HCT116 (cell line): ENCODE data around the gene SLC5A10. TPM values are rescaled to one million over a fixed set of nuclear protein-coding genes. Genes with fewer than 3 reads are reported as not detected.

Source experiments
- ATAC-seq: fragments of 200-7000 bp; cut with Tn5 transposase; 2 replicates; pipeline ENCODE4 v1.9.1; 2020; ENCODE audit warnings: mild to moderate bottlenecking, moderate library complexity
- BruUV-seq: library from RNA; stranded (reverse); fragments of 400-500 nt; replicated peaks from 2 replicates; lab custom pipeline; 2021; lab: Mats Ljungman, UMichigan
- CTCF ChIA-PET: fragments of 300-600 bp; sonication (Branson Sonifier 250); formaldehyde crosslinking; loops from one replicate; lab custom pipeline; 2021; ENCODE audit warnings: antibody characterized with exemption; lab: Charles Lee
- POLR2A ChIA-PET: fragments of 300-600, 350-600 bp; sonication (Branson Sonifier 250); formaldehyde crosslinking; loops from one replicate; lab custom pipeline; 2021; ENCODE audit warnings: antibody characterized with exemption; lab: Charles Lee
- RAD21 ChIA-PET, 2 experiments: fragments of 300-600 bp; sonication (Branson Sonifier 250); formaldehyde crosslinking; loops; one replicate each; lab custom pipeline; 2023; ENCODE audit warnings: low total read pairs in 2 of 2; ENCODE audit not compliant: uncharacterized antibody in 2 of 2, unreplicated experiment in 2 of 2, low non-redundant PET in 1 of 2; lab: Charles Lee
- DNase-seq: peaks from one replicate; pipeline ENCODE4 v3.0.0-alpha.2; 2010; ENCODE audit warnings: low read depth, low spot score
- H2AFZ ChIP-seq: fragments of 200-600 bp; shearing (Covaris generic), sonication (generic); 2 replicates; pipeline ENCODE4 v1.6.1; 2017; ENCODE audit warnings: low read depth, mixed run types, mixed read lengths, antibody characterized with exemption, low read length; ENCODE audit not compliant: poor library complexity, severe bottlenecking
- H3K27ac ChIP-seq: 2 replicates; pipeline ENCODE4 v1.5.1; 2012; ENCODE audit warnings: low read depth, low read length
- H3K27me3 ChIP-seq: fragments of 200-600 bp; sonication (generic); 2 replicates; pipeline ENCODE4 v1.6.1; 2016; ENCODE audit warnings: mixed run types, low read length, mixed read lengths; ENCODE audit not compliant: insufficient read depth
- H3K36me3 ChIP-seq, 2 experiments: fragments of 200-500 bp in 1 of 2; fragments of 200-600 bp in 1 of 2; sonication (Bioruptor generic) in 1 of 2; sonication (generic) in 1 of 2; 2 replicates each; pipeline versions ENCODE4 v1.5.1 to v1.6.1; 2014 to 2016; ENCODE audit warnings: low read length in 2 of 2, inconsistent platforms in 1 of 2, mixed read lengths in 1 of 2, mixed run types in 1 of 2; ENCODE audit not compliant: insufficient read depth in 2 of 2, control insufficient read depth in 1 of 2
- H3K4me1 ChIP-seq, 2 experiments: fragments of 200-600 bp in 1 of 2; sonication (generic) in 1 of 2; 2 replicates each; pipeline versions ENCODE4 v1.5.1 to v1.6.1; 2012 to 2017; ENCODE audit warnings: low read length in 2 of 2, inconsistent platforms in 1 of 2, mild to moderate bottlenecking in 1 of 2, mixed read lengths in 1 of 2, mixed run types in 1 of 2, moderate library complexity in 1 of 2; ENCODE audit not compliant: insufficient read depth in 2 of 2, control insufficient read depth in 1 of 2
- H3K4me2 ChIP-seq: fragments of 200-600 bp; sonication (generic); 2 replicates; pipeline ENCODE4 v1.6.1; 2017; ENCODE audit warnings: mixed run types, low read length, mixed read lengths
- H3K4me3 ChIP-seq, 2 experiments: fragments of 200-600 bp in 1 of 2; sonication (generic) in 1 of 2; replicated peaks in 1 of 2; 2 replicates each; pipeline ENCODE4 v1.5.1; 2011 to 2016; ENCODE audit warnings: low read length in 2 of 2, control low read depth in 1 of 2, low read depth in 1 of 2, mild to moderate bottlenecking in 1 of 2, mixed read lengths in 1 of 2, mixed run types in 1 of 2
- H3K79me2 ChIP-seq: fragments of 200-600 bp; sonication (generic); 2 replicates; pipeline ENCODE4 v1.6.1; 2017; ENCODE audit warnings: mild to moderate bottlenecking, mixed run types, low read length, moderate library complexity, mixed read lengths; ENCODE audit not compliant: insufficient read depth
- H3K9ac ChIP-seq: fragments of 200-600 bp; sonication (generic); 2 replicates; pipeline ENCODE4 v1.6.1; 2016; ENCODE audit warnings: low read length, mixed read lengths
- H3K9me2 ChIP-seq: fragments of 200-600 bp; sonication (generic), shearing (Covaris generic); 2 replicates; pipeline ENCODE4 v1.6.1; 2017; ENCODE audit warnings: mixed run types, mild to moderate bottlenecking, moderate library complexity; ENCODE audit not compliant: insufficient read depth
- H3K9me3 ChIP-seq, 2 experiments: fragments of 200-500 bp in 1 of 2; fragments of 200-600 bp in 1 of 2; sonication (Bioruptor generic) in 1 of 2; sonication (generic) in 1 of 2; 2 replicates each; pipeline ENCODE4 v1.6.1; 2014 to 2017; ENCODE audit warnings: low read length in 2 of 2, mixed read lengths in 2 of 2, inconsistent platforms in 1 of 2, low read depth in 1 of 2, mild to moderate bottlenecking in 1 of 2, mixed run types in 1 of 2, moderate library complexity in 1 of 2; ENCODE audit not compliant: control insufficient read depth in 1 of 2, insufficient read depth in 1 of 2
- H4K20me1 ChIP-seq: fragments of 200-600 bp; sonication (generic), shearing (Covaris generic); 2 replicates; pipeline ENCODE4 v1.6.1; 2017; ENCODE audit warnings: mixed run types, mild to moderate bottlenecking, moderate library complexity; ENCODE audit not compliant: insufficient read depth
- CEBPB ChIP-seq: IDR thresholded peaks from 2 replicates; pipeline ENCODE4 v1.6.1; 2012; ENCODE audit warnings: low read depth
- CTCF ChIP-seq, 3 experiments: fragments of 200-600 bp in 1 of 3; sonication (generic) in 1 of 3; IDR thresholded peaks in 2 of 3; conservative IDR thresholded peaks in 1 of 3; 2 replicates each; pipeline ENCODE4 v1.5.1; 2012 to 2017; ENCODE audit warnings: low read depth in 2 of 3, low read length in 2 of 3, antibody characterized with exemption in 1 of 3, borderline replicate concordance in 1 of 3, control low read depth in 1 of 3, mild to moderate bottlenecking in 1 of 3, mixed read lengths in 1 of 3, mixed run types in 1 of 3, moderate library complexity in 1 of 3; ENCODE audit not compliant: insufficient read depth in 1 of 3
- EGR1 ChIP-seq: IDR thresholded peaks from 2 replicates; pipeline ENCODE4 v1.6.1; 2012; ENCODE audit warnings: low read depth
- ELF1 ChIP-seq: IDR thresholded peaks from 2 replicates; pipeline ENCODE4 v1.6.1; 2012; ENCODE audit warnings: low read depth, borderline replicate concordance
- EZH2 ChIP-seq: fragments of 200-600 bp; sonication (generic); IDR thresholded peaks from 2 replicates; pipeline ENCODE4 v1.6.1; 2017; ENCODE audit warnings: antibody characterized with exemption, mixed run types
- FOSL1 ChIP-seq: IDR thresholded peaks from 2 replicates; pipeline ENCODE4 v1.6.1; 2012; ENCODE audit warnings: low read depth
- JUND ChIP-seq: IDR thresholded peaks from 2 replicates; pipeline ENCODE4 v1.6.1; 2012
- POLR2AphosphoS5 ChIP-seq: IDR thresholded peaks from 2 replicates; pipeline ENCODE4 v1.6.1; 2011; ENCODE audit warnings: mild to moderate bottlenecking, low read depth, low read length, moderate library complexity
- RAD21 ChIP-seq: IDR thresholded peaks from 2 replicates; pipeline ENCODE4 v1.6.1; 2012; ENCODE audit warnings: low read depth, mild to moderate bottlenecking
- SP1 ChIP-seq: IDR thresholded peaks from 2 replicates; pipeline ENCODE4 v1.6.1; 2012; ENCODE audit warnings: low read depth
- SRF ChIP-seq: IDR thresholded peaks from 2 replicates; pipeline ENCODE4 v1.6.1; 2012; ENCODE audit warnings: low read depth
- YY1 ChIP-seq: IDR thresholded peaks from 2 replicates; pipeline ENCODE4 v1.6.1; 2011; ENCODE audit warnings: low read length, low read depth, moderate library complexity, mild to moderate bottlenecking; ENCODE audit not compliant: insufficient replicate concordance; ENCODE audit errors: extremely low read depth
- ZFX ChIP-seq: fragments of 450-650 bp; IDR thresholded peaks from 2 replicates; pipeline ENCODE4 v1.6.1; 2017
- ZNF274 ChIP-seq: fragments of 200-500 bp; sonication (Bioruptor generic); IDR thresholded peaks from 2 replicates; pipeline ENCODE4 v1.6.1; 2014; ENCODE audit warnings: mild to moderate bottlenecking, low read depth, low read length, inconsistent platforms
- intact Hi-C: fragments of 100-400 bp; cut with micrococcal nuclease; formaldehyde crosslinking; loops from 2 replicates; pipeline ENCODE4 v1.10.0; 2022
- total RNA-seq: library from RNA; stranded (reverse); gene quantifications from one replicate; pipeline ENCODE4 v1.2.1, GENCODE V29; 2021; ENCODE audit not compliant: unreplicated experiment
- TF ChIP-seq, protein P1 (sequence below): IDR thresholded peaks from 2 replicates; pipeline ENCODE4 v1.6.1; 2012
- TF ChIP-seq, protein P2 (sequence below): IDR thresholded peaks from 2 replicates; pipeline ENCODE4 v1.6.1; 2011; ENCODE audit warnings: mild to moderate bottlenecking, low read length, moderate library complexity; ENCODE audit not compliant: insufficient replicate concordance; ENCODE audit errors: extremely low read depth

SLC5A10 gene
- total RNA-seq, 1 experiment from 2014 or later, result not detected

GRCh38 chr17:18967916-18968315, 16.0 kb downstream of the SLC5A10 start:
- H3K27ac ChIP-seq, result no peak overlapping the region; the same call in 1 of the 2 replicates
- H2AFZ ChIP-seq, result no peak overlapping the region
- ChIA-PET RAD21 (no interaction called here), CTCF (no interaction called here), POLR2A (no interaction called here)
- H3K9ac ChIP-seq, result no peak overlapping the region
- H3K4me2 ChIP-seq, result no peak overlapping the region
- no peak for ATAC-seq
- intact Hi-C loops, result no loop called here
- H3K36me3 ChIP-seq, result peaks cover 12 to 15% of the 10 kb centered on the region in 2 experiments; a peak in 3 of 4 replicates
- DNase-seq, result no peak
- no TSS peak for BruUV-seq
- H3K4me3 ChIP-seq, result no peak overlapping the region
- H3K4me1 ChIP-seq, result peaks cover 27 to 51% of the 10 kb centered on the region in 2 experiments
- no peaks in the 10 kb centered on the region; the same call in 1 of the 2 replicates for H3K79me2 ChIP-seq
- H3K27me3 ChIP-seq, result no peaks in the 10 kb centered on the region
- no peaks in the 10 kb centered on the region for H3K9me2 ChIP-seq
- H4K20me1 ChIP-seq, result no peaks in the 10 kb centered on the region
- H3K9me3 ChIP-seq, result no peaks in the 10 kb centered on the region
- TF ChIP-seq CTCF (IDR thresholded peaks at IDR 0.05 in 2 of 3, conservative IDR thresholded peaks at IDR 0.05 in 1 of 3; ENCODE audit: borderline replicate concordance in 1 of 3, insufficient read depth in 1 of 3, low read depth in 2 of 3, low read length in 2 of 3) (no peak), EGR1 (no peak), CEBPB (no peak), POLR2AphosphoS5 (no peak), SP1 (no peak), JUND (no peak), SRF (no peak), ZNF274 (no peak), YY1 (no peak), RAD21 (no peak), ELF1 (no peak), FOSL1 (no peak), EZH2 (no peak), ZFX (no peak)
- TF ChIP-seq, protein P1, sequence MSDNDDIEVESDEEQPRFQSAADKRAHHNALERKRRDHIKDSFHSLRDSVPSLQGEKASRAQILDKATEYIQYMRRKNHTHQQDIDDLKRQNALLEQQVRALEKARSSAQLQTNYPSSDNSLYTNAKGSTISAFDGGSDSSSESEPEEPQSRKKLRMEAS, result no peak
- TF ChIP-seq, protein P2, sequence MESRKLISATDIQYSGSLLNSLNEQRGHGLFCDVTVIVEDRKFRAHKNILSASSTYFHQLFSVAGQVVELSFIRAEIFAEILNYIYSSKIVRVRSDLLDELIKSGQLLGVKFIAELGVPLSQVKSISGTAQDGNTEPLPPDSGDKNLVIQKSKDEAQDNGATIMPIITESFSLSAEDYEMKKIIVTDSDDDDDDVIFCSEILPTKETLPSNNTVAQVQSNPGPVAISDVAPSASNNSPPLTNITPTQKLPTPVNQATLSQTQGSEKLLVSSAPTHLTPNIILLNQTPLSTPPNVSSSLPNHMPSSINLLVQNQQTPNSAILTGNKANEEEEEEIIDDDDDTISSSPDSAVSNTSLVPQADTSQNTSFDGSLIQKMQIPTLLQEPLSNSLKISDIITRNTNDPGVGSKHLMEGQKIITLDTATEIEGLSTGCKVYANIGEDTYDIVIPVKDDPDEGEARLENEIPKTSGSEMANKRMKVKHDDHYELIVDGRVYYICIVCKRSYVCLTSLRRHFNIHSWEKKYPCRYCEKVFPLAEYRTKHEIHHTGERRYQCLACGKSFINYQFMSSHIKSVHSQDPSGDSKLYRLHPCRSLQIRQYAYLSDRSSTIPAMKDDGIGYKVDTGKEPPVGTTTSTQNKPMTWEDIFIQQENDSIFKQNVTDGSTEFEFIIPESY, result no peak
- TF ChIP-seq, all 23 proteins: peak for 0
